Measurements from ENCODE around the gene TRABD2B. TPM values are rescaled to one million over a fixed set of nuclear protein-coding genes. Genes with fewer than 3 reads are reported as not detected.

TRABD2B gene
- total and polyA plus RNA-seq, 2 experiments from 2014 or later, result not detected

GRCh38 chr1:47914952-47915676, 82.1 kb downstream of the TRABD2B start:
- Histone ChIP-seq H3K36me3 (ENCODE audit: low read depth) (no peaks in the 10 kb centered on the region), H4K20me1 (ENCODE audit: insufficient read depth) (no peaks in the 10 kb centered on the region), H3K9ac (no peak overlapping the region), H3K4me1 (ENCODE audit: insufficient read depth) (no peaks in the 10 kb centered on the region), H3K27ac (no peak overlapping the region), H3F3A (ENCODE audit: insufficient read depth) (no peaks in the 10 kb centered on the region), H3K4me3 (no peak overlapping the region), H3K9me2 (ENCODE audit: insufficient read depth) (no peaks in the 10 kb centered on the region), H3K4me2 (ENCODE audit: unreplicated experiment) (no peak overlapping the region), H2AFZ (no peak overlapping the region), H3K27me3 (replicated peaks; ENCODE audit: insufficient read depth) (no peaks in the 10 kb centered on the region; the same call in 1 of the 2 replicates), H3K9me3 (ENCODE audit: low read depth) (no peaks in the 10 kb centered on the region), H3K79me2 (ENCODE audit: insufficient read depth) (no peaks in the 10 kb centered on the region)
- WGBS, 2 experiments (ENCODE audit: low coverage in 1 of 2, low lambda C conversion rate in 2 of 2, missing lambda C conversion rate in 2 of 2), result 58 to 67% methylated on average over 8 of the region's 8 CpGs
- DNase-seq, result no peak
- in situ Hi-C loops (cut with MboI), result no loop called here
- TF ChIP-seq EZH2 (IDR thresholded peaks at IDR 0.05; ENCODE audit: insufficient read depth, poor library complexity, severe bottlenecking) (no peak), EZH2phosphoT487 (IDR thresholded peaks at IDR 0.05; ENCODE audit: insufficient read depth, low read depth) (no peak)

DNA sequence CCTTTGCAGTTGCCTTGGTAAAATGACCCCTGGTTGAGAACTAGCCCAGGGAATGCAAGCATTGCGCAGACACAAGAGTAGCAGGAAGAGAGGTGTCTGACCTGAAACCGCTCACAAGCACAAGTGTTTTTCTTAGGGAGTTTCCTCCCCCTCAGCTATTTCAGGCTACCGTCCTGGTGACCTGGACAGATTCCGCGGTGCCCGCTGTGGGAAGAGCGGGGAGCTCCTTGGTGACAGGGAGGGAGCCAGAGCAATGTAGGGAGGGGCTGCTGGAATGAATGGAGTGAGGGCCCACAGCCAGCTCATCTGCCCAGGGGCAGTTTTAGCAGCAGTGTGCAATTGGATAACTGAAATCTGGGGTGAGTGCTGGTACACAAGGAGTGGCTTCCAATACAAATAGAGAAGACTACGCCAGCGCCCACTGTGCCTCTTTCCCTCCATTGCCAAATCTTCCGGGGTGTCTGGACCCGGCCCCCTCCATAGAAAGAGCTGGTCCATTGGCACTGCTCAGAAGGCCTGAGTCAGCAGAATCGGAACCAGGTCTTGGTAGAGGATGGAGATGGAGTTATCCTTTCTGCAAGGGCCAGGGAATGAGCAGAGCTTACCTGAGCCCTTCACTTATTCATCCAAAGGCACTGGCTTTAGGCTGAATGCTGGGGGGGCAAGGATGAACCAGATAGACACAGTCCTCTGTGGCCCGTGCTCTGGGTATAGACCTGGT, 82.8 kb downstream of the TRABD2B start:
- in situ Hi-C loops (cut with MboI), result no loop called here
- Histone ChIP-seq H3K27me3 (replicated peaks; ENCODE audit: insufficient read depth) (no peaks in the 10 kb centered on the region; the same call in 1 of the 2 replicates), H3K4me3 (no peak overlapping the region), H4K20me1 (ENCODE audit: insufficient read depth) (no peaks in the 10 kb centered on the region), H3K9ac (no peak overlapping the region), H3K4me1 (ENCODE audit: insufficient read depth) (no peaks in the 10 kb centered on the region), H3K4me2 (ENCODE audit: unreplicated experiment) (no peak overlapping the region), H3K27ac (no peak overlapping the region), H3F3A (ENCODE audit: insufficient read depth) (no peaks in the 10 kb centered on the region), H3K9me2 (ENCODE audit: insufficient read depth) (no peaks in the 10 kb centered on the region), H3K36me3 (ENCODE audit: low read depth) (no peaks in the 10 kb centered on the region), H3K79me2 (ENCODE audit: insufficient read depth) (no peaks in the 10 kb centered on the region), H3K9me3 (ENCODE audit: low read depth) (no peaks in the 10 kb centered on the region), H2AFZ (no peak overlapping the region)
- WGBS, 2 experiments (ENCODE audit: low coverage in 1 of 2, low lambda C conversion rate in 2 of 2, missing lambda C conversion rate in 2 of 2), result 72 to 76% methylated on average over 13 of the region's 13 CpGs
- no peak for DNase-seq
- TF ChIP-seq EZH2 (IDR thresholded peaks at IDR 0.05; ENCODE audit: insufficient read depth, poor library complexity, severe bottlenecking) (no peak), EZH2phosphoT487 (IDR thresholded peaks at IDR 0.05; ENCODE audit: insufficient read depth, low read depth) (no peak)

DNA sequence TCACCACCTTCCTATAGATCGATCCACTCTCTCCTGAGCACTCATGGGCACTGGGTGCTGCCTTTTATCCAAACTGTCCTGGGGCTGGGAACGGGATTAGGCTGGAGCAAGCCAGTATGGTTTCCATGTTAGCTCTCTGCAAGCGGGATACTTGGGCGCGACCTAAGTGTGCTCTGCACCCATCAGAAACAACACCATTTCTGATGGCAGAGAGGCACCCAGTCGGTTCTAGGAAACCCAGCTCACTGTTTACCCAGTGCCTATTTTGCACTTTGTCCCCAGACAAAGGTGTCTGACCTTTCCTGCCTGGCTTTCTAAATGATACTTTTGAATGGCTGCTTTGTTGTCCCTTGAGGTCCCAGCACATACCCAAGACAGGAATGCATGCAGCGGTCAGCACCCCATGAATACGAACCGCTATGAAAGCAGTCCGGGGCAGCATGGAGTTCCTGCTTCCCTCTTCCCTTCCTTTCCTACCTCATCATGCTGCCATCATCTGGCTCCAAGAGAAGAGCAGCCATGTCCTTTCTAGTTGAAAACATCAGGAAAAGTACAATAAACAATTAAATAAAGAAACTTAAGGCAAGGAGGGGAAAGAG, 83.9 kb downstream of the TRABD2B start:
- no peak overlapping the region for H3K4me3 ChIP-seq
- H3K4me1 ChIP-seq (ENCODE audit: insufficient read depth), result no peaks in the 10 kb centered on the region
- in situ Hi-C loops (cut with MboI), result no loop called here
- TF ChIP-seq EZH2 (IDR thresholded peaks at IDR 0.05; ENCODE audit: insufficient read depth, poor library complexity, severe bottlenecking) (no peak), EZH2phosphoT487 (IDR thresholded peaks at IDR 0.05; ENCODE audit: insufficient read depth, low read depth) (no peak)
- H3F3A ChIP-seq (ENCODE audit: insufficient read depth), result no peaks in the 10 kb centered on the region
- H3K9me2 ChIP-seq (ENCODE audit: insufficient read depth), result no peaks in the 10 kb centered on the region
- H3K4me2 ChIP-seq (ENCODE audit: unreplicated experiment), result no peak overlapping the region
- H3K36me3 ChIP-seq (ENCODE audit: low read depth), result no peaks in the 10 kb centered on the region
- H3K27me3 ChIP-seq (replicated peaks; ENCODE audit: insufficient read depth), result no peaks in the 10 kb centered on the region; the same call in 1 of the 2 replicates
- no peaks in the 10 kb centered on the region for H3K9me3 ChIP-seq (ENCODE audit: low read depth)
- H3K27ac ChIP-seq, result no peak overlapping the region
- no peak overlapping the region for H2AFZ ChIP-seq
- no peaks in the 10 kb centered on the region for H4K20me1 ChIP-seq (ENCODE audit: insufficient read depth)
- H3K79me2 ChIP-seq (ENCODE audit: insufficient read depth), result no peaks in the 10 kb centered on the region
- DNase-seq, result no peak
- 75 to 80% methylated on average over 10 of the region's 10 CpGs for WGBS, 2 experiments (ENCODE audit: low coverage in 1 of 2, low lambda C conversion rate in 2 of 2, missing lambda C conversion rate in 2 of 2)
- no peak overlapping the region for H3K9ac ChIP-seq

DNA sequence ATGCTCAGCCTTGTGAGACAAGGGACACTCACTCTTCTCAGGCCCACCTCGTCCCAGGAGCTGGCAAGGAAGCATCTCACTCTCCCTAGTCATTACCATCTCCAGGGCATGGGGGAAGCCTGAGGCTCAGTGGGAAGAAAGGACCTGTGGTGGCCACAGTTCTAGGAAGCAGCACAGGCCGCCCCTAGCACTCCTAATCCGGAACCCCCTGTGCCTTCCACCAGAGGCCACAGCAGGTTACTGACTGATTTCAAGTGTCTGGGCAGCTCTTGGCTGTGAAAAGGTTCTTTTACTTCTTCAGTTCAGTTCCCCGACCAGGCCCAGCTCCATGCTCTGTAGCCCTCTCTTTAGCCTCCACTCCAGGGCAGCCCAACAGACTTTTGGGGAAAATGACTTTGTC, 84.4 kb downstream of the TRABD2B start:
- no peak for DNase-seq
- Histone ChIP-seq H3K9ac (no peak overlapping the region), H3K4me3 (no peak overlapping the region), H3K79me2 (ENCODE audit: insufficient read depth) (no peaks in the 10 kb centered on the region), H3F3A (ENCODE audit: insufficient read depth) (no peaks in the 10 kb centered on the region), H3K27ac (no peak overlapping the region), H3K36me3 (ENCODE audit: low read depth) (no peaks in the 10 kb centered on the region), H2AFZ (no peak overlapping the region), H3K27me3 (replicated peaks; ENCODE audit: insufficient read depth) (peaks cover 4% of the 10 kb centered on the region), H3K4me1 (ENCODE audit: insufficient read depth) (no peaks in the 10 kb centered on the region), H3K4me2 (ENCODE audit: unreplicated experiment) (no peak overlapping the region), H3K9me2 (ENCODE audit: insufficient read depth) (no peaks in the 10 kb centered on the region), H3K9me3 (ENCODE audit: low read depth) (no peaks in the 10 kb centered on the region), H4K20me1 (ENCODE audit: insufficient read depth) (no peaks in the 10 kb centered on the region)
- 12 to 24% methylated on average over 3 to 4 of the region's 4 CpGs for WGBS, 2 experiments (ENCODE audit: low coverage in 1 of 2, low lambda C conversion rate in 2 of 2, missing lambda C conversion rate in 2 of 2)
- TF ChIP-seq EZH2 (IDR thresholded peaks at IDR 0.05; ENCODE audit: insufficient read depth, poor library complexity, severe bottlenecking) (no peak), EZH2phosphoT487 (IDR thresholded peaks at IDR 0.05; ENCODE audit: insufficient read depth, low read depth) (no peak)
- in situ Hi-C loops (cut with MboI), result no loop called here

Measured in GM23248 (cell line).